ENCODE data around the gene KLKB1.

The KLKB1 gene

DNA sequence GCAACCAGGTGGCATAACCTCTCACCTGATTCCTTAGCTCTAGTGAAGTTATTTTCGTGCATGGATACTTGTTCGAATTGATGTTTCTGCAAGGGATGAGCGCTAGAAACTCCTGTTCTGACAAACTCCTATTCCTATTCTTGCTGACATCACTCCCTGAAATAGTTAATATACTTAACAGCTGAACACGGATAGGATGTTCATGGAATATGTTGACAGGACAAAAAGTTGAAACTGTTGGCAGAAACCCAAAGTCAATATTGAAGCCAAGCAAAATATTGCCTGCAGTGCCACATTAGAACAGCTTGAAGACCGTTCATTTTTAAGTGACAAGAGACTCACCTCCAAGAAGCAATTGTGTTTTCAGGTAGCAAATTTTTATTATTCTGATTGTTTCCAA is at the start of gene KLKB1:
Gene KLKB1 (plus strand): TSS at position 287 of the 400 bp plus-strand sequence. CDS start 689 bp downstream, outside the sequence.
- DNase-seq: no peak

DNA sequence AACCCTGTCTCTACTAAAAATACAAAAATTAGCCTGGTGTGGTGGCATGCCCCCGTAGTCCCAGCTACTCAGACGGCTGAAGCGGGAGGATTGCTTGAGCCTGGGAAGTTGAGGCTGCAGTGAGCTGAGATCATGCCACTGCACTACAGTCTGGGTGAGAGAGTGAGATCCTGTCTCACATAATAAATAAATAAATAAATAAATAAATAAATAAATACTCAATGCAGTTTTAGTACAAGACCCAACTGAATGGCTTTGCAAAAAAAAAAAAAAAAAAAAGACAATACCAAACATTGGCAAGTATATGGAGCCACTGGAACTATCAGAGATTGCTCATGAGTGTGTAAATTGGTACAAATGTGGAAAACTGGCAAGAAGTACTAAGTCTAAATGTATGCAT is 39.2 kb upstream of the KLKB1 start:
- no peak for DNase-seq

GRCh38 chr4:186189656-186190055 is 37.7 kb upstream of the KLKB1 start:
- no peak for DNase-seq

DNA sequence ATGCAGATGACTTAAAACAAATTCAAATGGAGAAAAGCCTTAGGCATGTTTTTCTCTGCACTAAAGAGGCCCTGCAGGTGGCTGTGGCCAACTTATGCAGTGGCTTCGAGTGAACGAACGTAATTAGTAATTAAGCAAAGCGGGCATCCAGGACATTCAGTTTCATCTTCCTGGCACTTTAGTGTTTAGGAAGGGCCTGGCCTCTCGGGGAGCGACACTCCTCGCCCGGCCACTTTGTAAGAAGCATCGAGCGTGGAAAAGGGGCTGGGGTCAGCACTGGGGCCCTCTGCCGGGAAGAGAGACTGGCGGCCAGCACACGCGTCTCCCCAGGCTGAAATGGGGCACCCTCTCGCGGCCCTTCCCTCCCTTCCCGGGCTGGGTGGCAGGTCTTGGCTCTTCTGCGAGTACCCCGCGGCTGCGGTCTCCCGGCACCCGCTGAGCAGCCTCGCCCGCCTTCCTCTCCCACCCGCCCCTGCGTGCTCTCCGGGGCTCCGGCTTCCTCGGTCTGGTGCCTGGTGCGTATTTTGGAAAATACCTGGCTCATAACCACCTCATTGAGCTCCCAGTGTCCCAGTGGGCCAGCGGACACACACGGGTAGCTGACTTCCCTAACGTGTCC is 36.6 kb upstream of the KLKB1 start:
- peak in 1 of 2 experiments; percentile 49 for DNase-seq

DNA sequence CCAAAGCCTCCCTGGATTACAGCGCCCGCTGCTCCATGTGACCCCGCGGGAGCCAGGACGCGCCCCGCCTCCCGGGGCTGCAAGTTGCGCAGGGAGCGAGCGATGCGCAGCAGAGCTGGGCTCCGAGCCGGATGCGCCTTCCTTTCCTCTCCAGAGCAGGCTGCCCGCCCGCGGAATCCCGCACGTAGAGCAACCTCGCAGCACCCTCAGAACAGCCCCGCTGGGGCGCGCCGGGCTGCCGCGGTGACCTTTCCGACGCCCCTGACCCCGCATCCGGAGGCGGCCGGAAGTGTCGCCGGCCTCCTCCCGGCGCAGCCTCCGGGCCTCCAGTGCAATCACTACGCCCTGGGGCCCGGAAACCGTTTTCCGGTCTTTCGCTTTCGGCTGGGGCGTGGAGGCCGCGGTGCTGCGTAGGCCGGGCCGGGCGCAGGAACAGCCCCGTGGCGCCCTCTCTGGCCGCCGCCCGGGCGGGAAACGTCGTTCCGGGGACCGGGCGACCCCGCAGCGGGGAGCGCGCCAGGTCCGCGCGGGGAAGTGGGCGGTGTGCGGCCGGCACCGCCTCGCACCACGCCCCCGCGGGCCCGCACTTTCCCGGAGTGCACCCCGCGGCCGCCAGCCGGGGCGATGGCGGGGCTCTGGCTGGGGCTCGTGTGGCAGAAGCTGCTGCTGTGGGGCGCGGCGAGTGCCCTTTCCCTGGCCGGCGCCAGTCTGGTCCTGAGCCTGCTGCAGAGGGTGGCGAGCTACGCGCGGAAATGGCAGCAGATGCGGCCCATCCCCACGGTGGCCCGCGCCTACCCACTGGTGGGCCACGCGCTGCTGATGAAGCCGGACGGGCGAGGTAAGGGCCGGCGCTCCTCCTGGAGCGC is 35.9 kb upstream of the KLKB1 start, which contains the start of gene CYP4V2:
Gene CYP4V2 (plus strand): TSS at position 368 of the 866 bp plus-strand sequence. CDS start 257 bp downstream, at position 625.
- DNase-seq: peak; percentile 87 to 88

- DNase-seq: peak; percentile 35 to 48
Measured at GRCh38 chr4:186192066-186192612, 35.2 kb upstream of the KLKB1 start.

DNA sequence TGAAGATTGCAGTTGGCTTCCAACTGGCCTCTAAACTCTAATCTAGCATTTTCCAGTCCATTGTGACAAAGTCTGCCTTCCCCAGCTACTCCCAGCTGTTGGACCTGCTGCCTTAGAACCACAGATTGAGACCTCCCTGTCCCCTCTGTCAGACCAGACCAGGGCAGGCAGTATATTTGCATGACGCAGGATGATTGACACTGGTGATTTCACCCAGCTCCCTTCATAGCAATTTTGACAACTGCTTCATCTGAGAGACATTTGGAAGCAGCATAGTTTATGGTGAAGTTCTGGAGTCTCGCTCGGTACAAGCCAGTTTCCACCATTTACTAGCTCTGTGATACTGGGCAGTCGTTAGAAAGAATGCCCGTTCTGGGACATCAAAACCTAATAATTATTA is 33.5 kb upstream of the KLKB1 start:
- no peak for DNase-seq

DNA sequence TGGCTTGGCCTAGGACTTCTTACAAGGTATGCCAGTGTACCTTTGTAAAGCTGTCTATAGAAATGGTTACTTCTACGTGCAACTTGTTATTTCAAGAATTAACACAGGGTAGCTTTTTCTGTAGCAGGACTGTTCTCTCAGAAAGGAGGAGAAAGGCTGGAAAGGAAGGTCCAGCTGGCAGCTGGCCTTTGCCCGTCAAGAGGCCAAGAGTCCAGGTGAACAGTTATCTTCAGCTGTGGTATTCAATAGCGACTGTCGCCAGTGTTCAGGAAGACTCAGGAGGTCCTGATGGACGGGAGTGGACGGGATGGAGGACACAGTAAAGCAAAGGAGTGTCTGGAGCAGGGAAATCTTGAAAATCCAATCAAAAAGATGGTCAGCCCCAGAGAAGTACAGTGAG is 31.2 kb upstream of the KLKB1 start:
- no peak for DNase-seq

DNA sequence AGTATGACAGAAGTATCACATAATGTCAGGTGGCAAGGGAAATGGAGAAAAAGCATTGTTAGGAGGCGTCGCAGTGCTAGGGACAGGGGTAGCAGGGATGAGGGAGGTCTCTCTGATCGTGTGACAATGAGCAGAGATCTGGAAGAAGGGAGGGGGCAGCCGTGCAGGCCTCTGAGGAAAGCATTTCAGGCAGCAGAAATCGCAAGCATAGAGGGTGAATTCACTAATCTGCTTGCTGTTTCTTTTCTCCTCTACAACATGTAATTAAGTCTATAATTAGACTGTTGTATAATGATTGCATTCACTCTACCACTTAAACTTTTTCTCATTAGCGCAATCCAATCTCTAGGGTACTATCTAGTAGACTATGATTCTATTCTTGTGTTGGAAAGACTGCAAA is 26.8 kb upstream of the KLKB1 start:
- DNase-seq: no peak

DNA sequence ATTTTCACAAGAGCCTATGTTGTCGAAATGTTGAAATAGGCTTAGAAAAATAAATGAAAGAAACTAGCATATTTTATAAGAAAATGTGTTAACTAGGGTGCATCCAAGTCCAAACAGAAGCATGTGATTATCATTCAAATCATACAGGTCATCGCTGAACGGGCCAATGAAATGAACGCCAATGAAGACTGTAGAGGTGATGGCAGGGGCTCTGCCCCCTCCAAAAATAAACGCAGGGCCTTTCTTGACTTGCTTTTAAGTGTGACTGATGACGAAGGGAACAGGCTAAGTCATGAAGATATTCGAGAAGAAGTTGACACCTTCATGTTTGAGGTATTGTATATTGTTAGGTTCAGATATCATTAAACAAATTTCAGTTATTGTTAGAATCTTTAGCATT is 26.3 kb upstream of the KLKB1 start:
- DNase-seq: no peak

DNA sequence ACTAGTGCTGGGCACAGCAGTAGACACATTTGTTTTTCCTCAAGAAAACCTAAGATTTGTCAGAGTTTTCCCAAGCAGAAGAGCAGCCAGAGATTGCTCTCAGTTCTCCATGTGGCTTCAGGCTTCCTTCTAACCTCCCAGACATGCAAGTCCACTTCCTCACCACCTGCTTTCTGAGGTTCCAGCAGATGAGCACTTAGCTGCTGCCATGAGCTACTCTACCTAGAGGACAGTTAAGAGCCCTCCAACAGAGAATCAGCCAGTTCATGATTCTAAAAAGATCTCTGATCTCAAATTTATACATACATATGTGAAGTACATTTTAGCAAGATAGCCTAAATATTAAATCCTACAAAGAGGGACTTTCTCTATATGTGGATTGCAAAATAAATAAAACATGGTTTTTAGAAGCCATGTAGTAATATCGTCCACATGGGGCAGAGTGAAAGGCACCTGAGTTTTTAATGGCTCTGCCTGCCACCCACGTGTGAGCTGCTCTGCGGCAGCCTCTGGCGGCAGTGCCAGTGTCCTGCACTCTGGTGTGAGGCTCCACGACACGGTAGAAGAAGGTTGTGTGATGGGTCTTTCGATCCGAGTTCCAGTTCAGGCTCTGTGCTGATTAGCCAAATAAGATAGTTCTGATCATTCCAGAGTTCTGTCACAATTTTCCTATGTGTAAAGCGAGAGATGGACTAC is 25.6 kb upstream of the KLKB1 start:
- DNase-seq: peak; percentile 46 to 53

DNA sequence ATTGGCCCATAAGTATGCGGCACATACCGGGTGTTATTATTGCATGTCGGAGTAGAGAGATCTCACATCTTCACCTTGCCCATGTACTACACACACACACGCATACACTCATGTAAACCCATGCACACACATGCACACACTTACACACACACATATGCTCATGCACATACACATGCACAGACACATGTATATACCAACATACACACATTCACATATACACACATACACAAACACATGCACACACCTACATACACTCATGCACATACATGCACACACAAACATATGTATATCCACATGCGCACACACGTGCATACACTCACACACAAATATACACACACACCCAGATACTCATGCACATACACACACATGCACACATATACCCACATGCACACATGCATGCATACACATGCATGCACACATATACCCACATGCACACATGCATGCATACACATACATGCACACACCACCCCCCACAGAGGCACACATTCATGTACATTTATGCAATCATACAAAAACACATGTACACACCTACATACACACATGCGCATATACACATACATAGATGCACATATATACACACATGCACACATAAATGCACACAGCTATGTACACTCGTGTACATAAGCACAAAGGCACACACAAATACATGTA is 24.7 kb upstream of the KLKB1 start:
- no peak for DNase-seq

DNA sequence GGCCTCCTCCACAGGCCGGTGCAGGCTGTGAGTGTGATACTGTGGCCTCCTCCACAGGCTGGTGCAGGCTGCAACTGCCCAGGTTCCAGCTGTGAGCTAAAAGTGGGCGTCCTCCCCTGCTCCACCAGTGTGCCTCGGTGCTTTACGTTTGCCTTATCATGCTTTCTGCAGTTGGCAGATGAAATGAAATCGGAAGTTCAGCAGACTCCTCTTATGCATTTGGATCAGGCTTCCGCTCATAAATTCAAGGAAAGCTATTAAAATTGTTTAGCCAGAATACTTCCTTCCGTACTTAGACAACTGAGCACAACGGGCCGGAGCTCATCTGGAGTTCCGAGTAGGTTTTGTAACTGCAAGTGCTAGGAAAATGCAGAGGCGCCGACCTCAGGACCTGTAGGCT is 23.9 kb upstream of the KLKB1 start:
- DNase-seq: no peak

DNA sequence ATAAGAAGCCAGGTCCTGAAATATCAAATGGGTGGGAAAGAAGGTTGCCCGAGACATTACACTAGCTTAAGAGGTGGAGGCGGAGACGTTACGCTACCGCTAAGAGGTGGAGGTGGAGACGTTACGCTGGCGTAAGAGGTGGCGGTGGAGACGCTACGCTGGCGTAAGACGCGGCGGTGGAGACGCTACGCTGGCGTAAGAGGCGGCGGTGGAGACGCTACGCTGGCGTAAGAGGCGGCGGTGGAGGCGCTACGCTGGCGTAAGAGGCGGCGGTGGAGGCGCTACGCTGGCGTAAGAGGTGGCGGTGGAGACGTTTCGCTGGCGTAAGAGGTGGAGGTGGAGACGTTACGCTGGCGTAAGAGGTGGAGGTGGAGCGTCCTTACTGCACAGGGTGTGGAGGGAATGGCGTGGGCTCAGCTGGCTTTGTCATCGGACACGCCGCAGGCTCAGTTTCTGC is 23.2 kb upstream of the KLKB1 start:
- DNase-seq: no peak

- no peak for DNase-seq
Measured at GRCh38 chr4:186204686-186205085, 22.6 kb upstream of the KLKB1 start.

DNA sequence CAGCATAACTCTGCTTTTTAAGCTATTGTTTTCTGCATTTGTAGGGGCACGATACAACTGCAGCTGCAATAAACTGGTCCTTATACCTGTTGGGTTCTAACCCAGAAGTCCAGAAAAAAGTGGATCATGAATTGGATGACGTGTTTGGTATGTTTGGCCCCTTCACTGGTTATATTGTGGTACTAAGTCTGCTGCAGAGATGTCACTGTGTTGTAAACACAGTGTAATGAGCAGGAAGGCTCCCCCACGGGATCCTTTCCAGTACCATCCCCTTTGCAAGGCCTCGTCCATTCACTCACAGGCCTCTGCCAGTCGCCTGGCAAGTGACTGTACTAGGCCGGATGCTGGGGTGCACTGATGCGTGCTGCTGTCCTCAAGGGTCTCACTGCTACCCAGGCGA is 22.2 kb upstream of the KLKB1 start:
- no peak for DNase-seq

- no peak for DNase-seq
Measured at GRCh38 chr4:186216465-186217024, 10.8 kb upstream of the KLKB1 start.

GRCh38 chr4:186217733-186218293 is 9.5 kb upstream of the KLKB1 start:
- DNase-seq: no peak

GRCh38 chr4:186221624-186222023 is 5.7 kb upstream of the KLKB1 start:
- DNase-seq: no peak

GRCh38 chr4:186225848-186226247 is 1.5 kb upstream of the KLKB1 start:
- DNase-seq: no peak

DNA sequence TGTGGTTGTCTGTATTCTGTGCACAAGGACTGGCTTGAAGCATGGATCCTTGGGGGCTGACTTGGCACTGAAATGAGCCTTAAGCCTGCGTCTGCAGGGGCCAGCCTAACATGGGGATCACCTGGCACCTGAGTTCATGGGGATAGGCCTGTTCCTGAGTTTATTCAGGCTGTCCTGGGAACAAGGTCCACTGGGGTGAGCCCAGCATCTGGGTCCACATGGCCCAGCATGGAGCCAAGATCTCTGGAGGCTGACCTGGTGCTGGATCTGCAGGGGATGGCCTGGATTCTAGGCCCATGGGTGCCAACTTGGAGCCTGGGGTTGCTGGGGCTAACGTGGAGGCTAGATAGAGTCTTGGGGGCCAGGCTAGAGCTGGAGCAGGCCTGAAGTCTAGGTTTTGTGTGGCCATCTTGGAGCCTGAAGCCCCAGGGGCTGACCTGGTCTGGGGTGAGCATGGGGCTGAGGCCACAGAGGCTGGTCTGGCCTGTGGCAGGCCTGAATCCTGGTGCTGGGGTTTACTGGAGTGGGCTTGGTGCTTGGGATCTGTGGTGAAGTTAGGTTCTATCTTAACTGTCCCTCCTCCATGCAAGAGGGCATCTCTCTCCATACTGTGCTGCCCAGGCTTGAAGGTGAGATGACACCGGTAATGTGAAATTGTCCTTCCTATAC is 652 bp upstream of the KLKB1 start:
- no peak for DNase-seq

Data from activated CD4-positive, alpha-beta T cell treated with anti-CD3 and anti-CD28 coated beads, Interleukin-2, amount 50 U/mL, for 48 hours (primary cell).